GM23338 (cell line): ENCODE results near the gene CCT5.

Experiments
- CREB1 ChIP-seq: fragments of 250-450 bp; sonication (Bioruptor Pico); IDR thresholded peaks from 2 replicates; pipeline ENCODE4 v1.5.0; 2020; ENCODE audit warnings: low read depth, mild to moderate bottlenecking, moderate library complexity
- ETS1 ChIP-seq: IDR thresholded peaks from 2 replicates; pipeline ENCODE4 v1.6.1; 2016; ENCODE audit warnings: antibody characterized with exemption
- EZH2 ChIP-seq: fragments of 200-600 bp; sonication (generic); IDR thresholded peaks from one replicate; pipeline ENCODE4 v1.8.0; 2017; ENCODE audit warnings: antibody characterized with exemption, mild to moderate bottlenecking, low read depth; ENCODE audit not compliant: unreplicated experiment
- EZH2phosphoT487 ChIP-seq: fragments of 200-600 bp; sonication (generic); IDR thresholded peaks from one replicate; pipeline ENCODE4 v1.8.1; 2018; ENCODE audit warnings: antibody characterized with exemption; ENCODE audit not compliant: unreplicated experiment
- NANOG ChIP-seq: IDR thresholded peaks from 2 replicates; pipeline ENCODE4 v1.6.1; 2016; ENCODE audit warnings: antibody characterized with exemption, borderline replicate concordance
- REST ChIP-seq: IDR thresholded peaks from one replicate; pipeline ENCODE4 v1.6.1; 2018; ENCODE audit warnings: antibody characterized with exemption; ENCODE audit not compliant: unreplicated experiment
- ZNF114 ChIP-seq: fragments of 250-450 bp; sonication (Bioruptor Pico); IDR thresholded peaks from 2 replicates; pipeline ENCODE4 v1.5.0; 2020; ENCODE audit warnings: mild to moderate bottlenecking, moderate library complexity
- TF ChIP-seq, protein P1 (sequence below), 2 experiments: fragments of 200-600 bp in 1 of 2; sonication (generic) in 1 of 2; conservative IDR thresholded peaks; 2 replicates each; pipeline versions ENCODE4 v1.5.1 to v1.6.1; 2016 to 2017; ENCODE audit warnings: antibody characterized with exemption in 2 of 2, low read depth in 2 of 2, mild to moderate bottlenecking in 2 of 2, moderate library complexity in 1 of 2

GRCh38 chr5:10306806-10307205, 56.7 kb downstream of the CCT5 start:
- TF ChIP-seq REST (no peak), EZH2phosphoT487 (no peak), ZNF114 (no peak), ETS1 (no peak), NANOG (no peak), CREB1 (no peak), EZH2 (no peak)
- TF ChIP-seq, protein P1, sequence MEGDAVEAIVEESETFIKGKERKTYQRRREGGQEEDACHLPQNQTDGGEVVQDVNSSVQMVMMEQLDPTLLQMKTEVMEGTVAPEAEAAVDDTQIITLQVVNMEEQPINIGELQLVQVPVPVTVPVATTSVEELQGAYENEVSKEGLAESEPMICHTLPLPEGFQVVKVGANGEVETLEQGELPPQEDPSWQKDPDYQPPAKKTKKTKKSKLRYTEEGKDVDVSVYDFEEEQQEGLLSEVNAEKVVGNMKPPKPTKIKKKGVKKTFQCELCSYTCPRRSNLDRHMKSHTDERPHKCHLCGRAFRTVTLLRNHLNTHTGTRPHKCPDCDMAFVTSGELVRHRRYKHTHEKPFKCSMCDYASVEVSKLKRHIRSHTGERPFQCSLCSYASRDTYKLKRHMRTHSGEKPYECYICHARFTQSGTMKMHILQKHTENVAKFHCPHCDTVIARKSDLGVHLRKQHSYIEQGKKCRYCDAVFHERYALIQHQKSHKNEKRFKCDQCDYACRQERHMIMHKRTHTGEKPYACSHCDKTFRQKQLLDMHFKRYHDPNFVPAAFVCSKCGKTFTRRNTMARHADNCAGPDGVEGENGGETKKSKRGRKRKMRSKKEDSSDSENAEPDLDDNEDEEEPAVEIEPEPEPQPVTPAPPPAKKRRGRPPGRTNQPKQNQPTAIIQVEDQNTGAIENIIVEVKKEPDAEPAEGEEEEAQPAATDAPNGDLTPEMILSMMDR (conservative IDR thresholded peaks at IDR 0.05; ENCODE audit: low read depth in 2 of 2): no peak
